Heart right ventricle (tissue), 16 donors: ENCODE results near the gene ADAMTS17. TPM values are rescaled to one million over a fixed set of nuclear protein-coding genes. Genes with fewer than 3 reads are reported as not detected.

Source experiments
- ATAC-seq, 8 donors: fragments of 200-7000 bp; cut with Tn5 transposase; one replicate each; pipeline ENCODE4 v1.9.1; 2020; ENCODE audit warnings: mild to moderate bottlenecking in 8 of 8, moderate library complexity in 8 of 8, moderate number of reproducible peaks in 1 of 8
- DNase-seq, 2 donors: peaks; one replicate each; pipeline ENCODE4 v3.0.0-alpha.2; 2020
- H3K27ac ChIP-seq, 10 donors: fragments of 200-600 bp; sonication (generic) in 2 of 10; one replicate each; pipeline versions ENCODE4 v1.5.0 to v1.8.0; 2020 to 2022; ENCODE audit warnings: mild to moderate bottlenecking in 3 of 10
- H3K27me3 ChIP-seq, 7 donors: fragments of 200-600 bp; one replicate each; pipeline ENCODE4 v1.8.0; 2021 to 2022; ENCODE audit warnings: mild to moderate bottlenecking in 2 of 7
- H3K36me3 ChIP-seq, 9 donors: fragments of 200-600 bp; sonication (generic) in 1 of 9; one replicate each; pipeline versions ENCODE4 v1.5.0 to v1.8.0; 2020 to 2022; ENCODE audit warnings: mild to moderate bottlenecking in 2 of 9
- H3K4me1 ChIP-seq, 9 donors: fragments of 200-600 bp; sonication (generic) in 1 of 9; one replicate each; pipeline versions ENCODE4 v1.5.0 to v1.8.0; 2020 to 2022; ENCODE audit warnings: mild to moderate bottlenecking in 4 of 9
- H3K4me3 ChIP-seq, 10 donors: fragments of 200-600 bp; sonication (generic) in 2 of 10; one replicate each; pipeline versions ENCODE4 v1.5.0 to v1.8.0; 2020 to 2022; ENCODE audit warnings: mild to moderate bottlenecking in 7 of 10, moderate library complexity in 2 of 10
- H3K9me3 ChIP-seq, 11 donors: fragments of 200-600 bp in 10 of 11; sonication (generic) in 2 of 11; one replicate each; pipeline versions ENCODE4 v1.5.0 to v1.8.0; 2013 to 2022; ENCODE audit warnings: mild to moderate bottlenecking in 2 of 11, control low read depth in 1 of 11, moderate library complexity in 1 of 11
- CTCF ChIP-seq, 9 donors: fragments of 200-600 bp; sonication (generic) in 2 of 9; IDR thresholded peaks; one replicate each; pipeline versions ENCODE4 v1.5.0 to v1.8.0; 2021 to 2022; ENCODE audit warnings: antibody characterized with exemption in 9 of 9, mild to moderate bottlenecking in 5 of 9, moderate library complexity in 1 of 9
- WGBS, 2 donors: extraction: QIAGEN DNeasy Blood & Tissue Kit; methylation state at CpG; one replicate each; pipeline ENCODE4 v1.1.7; 2013; ENCODE audit warnings: inconsistent platforms in 1 of 2; 5-methylcytosine and 5-hydroxymethylcytosine counted together
- intact Hi-C, 10 donors: fragments of 100-400 bp; cut with DNase I; formaldehyde crosslinking; loops; one replicate each; pipeline versions ENCODE4 v1.11.1 to v1.14.2; 2022
- polyA plus RNA-seq, 2 donors: library from polyadenylated mRNA; stranded (reverse); fragments of 200-250 nt; gene quantifications; one replicate each; pipeline ENCODE4 v1.2.3, GENCODE V29; 2013
- total RNA-seq, 10 donors: library from RNA; stranded (reverse); fragmentation: NEBNext Ultra II Directional in 3 of 10; extraction: Animal tissue kit (Norgen Biotek cat#: 25700) in 3 of 10; gene quantifications; one replicate each; pipeline versions ENCODE4 v1.2.1 to v1.2.4, GENCODE V29; 2021 to 2023
- donor health status: Arrhythmogenic right ventricular cardiomyopathy.
- donor health status: ischemic (EF 13 %, LVEDD 7.1; RV severe dilation, severe dysfunction).
- donor health status: healthy with polysubstance abuse.
- donor health status: DM: no; HTN: yes; CAD: no.
- donor health status: DM: no; HTN: no; CAD: no.
- donor health status: ischemic (EF 25% LVEDD 6.9; RV normal size, moderate dysfunction).
- donor health status: ischemic (EF 25% LVEDD 5.7; RV mildly dilated, moderate dysfunction).
- donor health status: healthy.
- donor health status: DM: yes; HTN: yes; CAD: no.
- donor health status: Ischemic cardiomyopathy.
- donor health status: ischemic (EF 35%, LVEDD 5.7; RV mildly dilated, moderate dysfunction).
- donor health status: nonischemic (EF 11% LVEDD 7.7; RV severe dilation, severe dysfunction).
- donor health status: DM: yes; HTN: yes; CAD: no.
- donor health status: PGD.
- donor health status: ischemic (EF 29% LVEDD 5.4; RV normal size, mild dysfunction).
- donor health status: nonischemic (EF 23%, LVEDD 6.1; RV moderate dilation, normal function).

The ADAMTS17 gene
- total and polyA plus RNA-seq, 12 donors, result 0.47 to 5.0 (median 1.2) TPM

- Histone ChIP-seq H3K4me3 (no peak overlapping the region), H3K4me1 (no peaks in the 10 kb centered on the region), H3K27ac (no peak overlapping the region), H3K36me3 (no peaks in the 10 kb centered on the region), H3K9me3 (no peaks in the 10 kb centered on the region), H3K27me3 (peaks cover 0 to 22% (median 0%) of the 10 kb centered on the region in 7 donors)
- no peak for ATAC-seq
- no peak for DNase-seq
- no peak for TF ChIP-seq CTCF (IDR thresholded peaks at IDR 0.05)
- WGBS, 2 donors, result 87 to 90% methylated on average over 7 of the region's 7 CpGs
- intact Hi-C loops, result loop anchor here in 6 of 10 donors (10.0 kb wide), 5 partner anchors 118 to 408 kb away; no protein-coding TSS in a partner anchor
Measured at GRCh38 chr15:100333236-100333635, 8.5 kb downstream of the ADAMTS17 start.

GRCh38 chr15:100332721-100333120 is 9.1 kb downstream of the ADAMTS17 start:
- no peak for ATAC-seq
- Histone ChIP-seq H3K27me3 (peaks cover 0 to 18% (median 0%) of the 10 kb centered on the region in 7 donors), H3K36me3 (no peaks in the 10 kb centered on the region), H3K4me1 (no peaks in the 10 kb centered on the region), H3K9me3 (no peaks in the 10 kb centered on the region), H3K4me3 (no peak overlapping the region), H3K27ac (no peak overlapping the region)
- WGBS, 2 donors, result 84 to 88% methylated on average over 6 of the region's 6 CpGs
- intact Hi-C loops, result loop anchor here in 6 of 10 donors (10.0 kb wide), 5 partner anchors 118 to 408 kb away; no protein-coding TSS in a partner anchor
- TF ChIP-seq CTCF (IDR thresholded peaks at IDR 0.05), result no peak
- no peak for DNase-seq

- H3K4me3 ChIP-seq, result no peak overlapping the region
- ATAC-seq (no peak), DNase-seq (no peak)
- intact Hi-C loops, result loop anchor here in 6 of 10 donors (10.0 kb wide), 5 partner anchors 117 to 407 kb away; no protein-coding TSS in a partner anchor
- no peak overlapping the region for H3K27ac ChIP-seq
- 90% methylated on average over 13 of the region's 13 CpGs for whole genome bisulfite sequencing, 2 donors
- TF ChIP-seq CTCF (IDR thresholded peaks at IDR 0.05), result no peak
- H3K4me1 ChIP-seq, result no peaks in the 10 kb centered on the region
- peaks cover 0 to 18% (median 0%) of the 10 kb centered on the region in 7 donors for H3K27me3 ChIP-seq
- H3K9me3 ChIP-seq, result no peaks in the 10 kb centered on the region
- H3K36me3 ChIP-seq, result no peaks in the 10 kb centered on the region
Measured at GRCh38 chr15:100332231-100332630, 9.5 kb downstream of the ADAMTS17 start.

GRCh38 chr15:100330629-100331215 is 11.1 kb downstream of the ADAMTS17 start:
- intact Hi-C loops, result loop anchor here in 6 of 10 donors (10.0 kb wide), 5 partner anchors 116 to 406 kb away; no protein-coding TSS in a partner anchor
- no peaks in the 10 kb centered on the region for H3K36me3 ChIP-seq
- no peak for ATAC-seq
- peaks cover 0 to 18% (median 0%) of the 10 kb centered on the region in 7 donors for H3K27me3 ChIP-seq
- no peak overlapping the region for H3K4me3 ChIP-seq
- no peak for TF ChIP-seq CTCF (IDR thresholded peaks at IDR 0.05)
- H3K9me3 ChIP-seq, result no peaks in the 10 kb centered on the region
- DNase-seq, result no peak
- WGBS, 2 donors, result 87 to 90% methylated on average over 12 of the region's 12 CpGs
- peak overlapping the region in 1 of 10 donors; percentile 34 for H3K27ac ChIP-seq
- no peaks in the 10 kb centered on the region for H3K4me1 ChIP-seq
